Stimulated activated CD8-positive, alpha-beta memory T cell treated with anti-CD3 and anti-CD28 coated beads, Interleukin-12 subunit alpha, Interleukin-12 subunit beta, amount 100 ng/mL, for 24 hours (primary cell): ENCODE results near the gene CUX1.
"Not testable (repeated sequence)": the region's sequence is repeated elsewhere in the genome, so short reads cannot be mapped to it uniquely, and the experiment has no call there.

ENCODE experiments used
- DNase-seq: peaks from one replicate; pipeline ENCODE4 v3.0.0-alpha.2; 2020; ENCODE audit errors: extremely low read depth

CUX1 gene

GRCh38 chr7:102286237-102287110 lies 469.0 kb downstream of the CUX1 start, which contains the start of gene SH2B2:
SH2B2 (plus strand) TSS chr7:102286868; CDS start chr7:102300551, 13,683 bp downstream.
- DNase-seq = no peak

GRCh38 chr7:102287111-102287980 lies 469.9 kb downstream of the CUX1 start:
- no peak for DNase-seq

- DNase-seq = no peak
Measured at GRCh38 chr7:102287981-102288278, 470.5 kb downstream of the CUX1 start.

- no peak for DNase-seq
Measured at GRCh38 chr7:102288285-102288930, 471.0 kb downstream of the CUX1 start.

GRCh38 chr7:102289057-102289456 lies 471.6 kb downstream of the CUX1 start:
- DNase-seq = no peak

GRCh38 chr7:102291056-102291915 lies 473.9 kb downstream of the CUX1 start:
- no peak for DNase-seq

- no peak for DNase-seq
Measured at GRCh38 chr7:102291916-102292267, 474.5 kb downstream of the CUX1 start.

GRCh38 chr7:102292813-102293798 lies 475.7 kb downstream of the CUX1 start:
- no peak for DNase-seq

- no peak for DNase-seq
Measured at GRCh38 chr7:102294589-102294988, 477.2 kb downstream of the CUX1 start.

GRCh38 chr7:102295346-102296178 lies 478.1 kb downstream of the CUX1 start:
- DNase-seq = no peak

GRCh38 chr7:102296179-102296438 lies 478.7 kb downstream of the CUX1 start:
- no peak for DNase-seq

GRCh38 chr7:102296514-102296913 lies 479.1 kb downstream of the CUX1 start:
- no peak for DNase-seq

GRCh38 chr7:102297487-102298218 lies 480.2 kb downstream of the CUX1 start:
- no peak for DNase-seq

- DNase-seq = no peak
Measured at GRCh38 chr7:102300643-102301221, 483.3 kb downstream of the CUX1 start.

- not testable (repeated sequence) for DNase-seq
Measured at GRCh38 chr7:102301367-102301766, 483.9 kb downstream of the CUX1 start.

- no peak for DNase-seq
Measured at GRCh38 chr7:102302025-102302424, 484.6 kb downstream of the CUX1 start.

GRCh38 chr7:102303669-102304422 lies 486.4 kb downstream of the CUX1 start:
- no peak for DNase-seq

- no peak for DNase-seq
Measured at GRCh38 chr7:102304668-102305067, 487.2 kb downstream of the CUX1 start.
